Neuronal stem cell (in vitro differentiated cells): ENCODE results near the gene UBQLN1.
"Not testable (repeated sequence)": the region's sequence is repeated elsewhere in the genome, so short reads cannot be mapped to it uniquely, and the experiment has no call there.

Experiments
- DNase-seq: peaks from one replicate; pipeline ENCODE4 v3.0.0-alpha.2; 2013; ENCODE audit warnings: low spot score
- H2AFZ ChIP-seq: one replicate; pipeline ENCODE4 v1.6.1; 2013; ENCODE audit warnings: mild to moderate bottlenecking, low read length, inconsistent platforms
- H2AK5ac ChIP-seq: 2 replicates; pipeline ENCODE4 v1.6.1; 2013; ENCODE audit warnings: low read depth, mild to moderate bottlenecking, inconsistent platforms, low read length, moderate library complexity, mixed read lengths
- H2BK120ac ChIP-seq: 2 replicates; pipeline ENCODE4 v1.6.1; 2013; ENCODE audit warnings: low read depth, mild to moderate bottlenecking, inconsistent platforms, low read length, moderate library complexity, mixed read lengths
- H2BK12ac ChIP-seq: one replicate; pipeline ENCODE4 v1.6.1; 2013; ENCODE audit warnings: low read length, inconsistent platforms
- H2BK15ac ChIP-seq: 2 replicates; pipeline ENCODE4 v1.6.1; 2013; ENCODE audit warnings: mild to moderate bottlenecking, low read length, inconsistent platforms, mixed read lengths
- H2BK5ac ChIP-seq: one replicate; pipeline ENCODE4 v1.6.1; 2013; ENCODE audit warnings: inconsistent platforms, mild to moderate bottlenecking, low read length, moderate library complexity
- H3K14ac ChIP-seq: one replicate; pipeline ENCODE4 v1.6.1; 2013; ENCODE audit warnings: low read length, inconsistent platforms
- H3K18ac ChIP-seq: 2 replicates; pipeline ENCODE4 v1.6.1; 2013; ENCODE audit warnings: low read length, inconsistent platforms
- H3K23ac ChIP-seq: 2 replicates; pipeline ENCODE4 v1.6.1; 2013; ENCODE audit warnings: low read depth, mild to moderate bottlenecking, mixed read lengths, low read length, inconsistent platforms; ENCODE audit not compliant: poor library complexity
- H3K27ac ChIP-seq: replicated peaks from 3 replicates; pipeline ENCODE4 v1.5.1; 2013; ENCODE audit warnings: low read length, inconsistent platforms
- H3K27me3 ChIP-seq, 3 experiments: 2 replicates each; pipeline ENCODE4 v1.6.1; 2013; ENCODE audit warnings: low read length in 3 of 3, mild to moderate bottlenecking in 2 of 3, inconsistent platforms in 1 of 3, low read depth in 1 of 3, mixed read lengths in 1 of 3, moderate library complexity in 1 of 3; ENCODE audit not compliant: control insufficient read depth in 3 of 3, insufficient read depth in 3 of 3
- H3K36me3 ChIP-seq, 2 donors: replicated peaks in 1 of 2; 2 replicates each; pipeline ENCODE4 v1.6.1; 2013; ENCODE audit warnings: low read length in 2 of 2; ENCODE audit not compliant: control insufficient read depth in 2 of 2, insufficient read depth in 2 of 2
- H3K4ac ChIP-seq: 2 replicates; pipeline ENCODE4 v1.6.1; 2013; ENCODE audit warnings: inconsistent platforms, mild to moderate bottlenecking, low read length, moderate library complexity
- H3K4me1 ChIP-seq, 2 donors: 1 replicate in 1 of 2; 2 replicates in 1 of 2; pipeline ENCODE4 v1.6.1; 2013; ENCODE audit warnings: low read length in 2 of 2, low read depth in 1 of 2; ENCODE audit not compliant: control insufficient read depth in 2 of 2, insufficient read depth in 1 of 2
- H3K4me2 ChIP-seq: one replicate; pipeline ENCODE4 v1.6.1; 2013; ENCODE audit warnings: mild to moderate bottlenecking, low read length, inconsistent platforms; ENCODE audit not compliant: insufficient read depth, poor library complexity, severe bottlenecking
- H3K4me3 ChIP-seq, 2 donors: 2 replicates each; pipeline ENCODE4 v1.5.1; 2013; ENCODE audit warnings: low read length in 2 of 2, mild to moderate bottlenecking in 2 of 2, inconsistent platforms in 1 of 2, moderate library complexity in 1 of 2
- H3K79me1 ChIP-seq: one replicate; pipeline ENCODE4 v1.6.1; 2013; ENCODE audit warnings: low read depth, mild to moderate bottlenecking, inconsistent platforms, low read length, moderate library complexity
- H3K9ac ChIP-seq: one replicate; pipeline ENCODE4 v1.6.1; 2013; ENCODE audit warnings: mild to moderate bottlenecking, low read depth, low read length, inconsistent platforms; ENCODE audit not compliant: poor library complexity
- H3K9me3 ChIP-seq, 2 donors: replicated peaks in 1 of 2; 2 replicates each; pipeline versions ENCODE3 to v1.6.1; 2013; ENCODE audit warnings: low read length in 2 of 2, mild to moderate bottlenecking in 2 of 2, inconsistent platforms in 1 of 2, low read depth in 1 of 2, mixed read lengths in 1 of 2, moderate library complexity in 1 of 2; ENCODE audit not compliant: control insufficient read depth in 2 of 2, insufficient read depth in 1 of 2
- H4K8ac ChIP-seq: one replicate; pipeline ENCODE4 v1.6.1; 2013; ENCODE audit warnings: low read depth, mild to moderate bottlenecking, inconsistent platforms, low read length, moderate library complexity
- H4K91ac ChIP-seq: one replicate; pipeline ENCODE4 v1.6.1; 2013; ENCODE audit warnings: low read length, low read depth, mild to moderate bottlenecking, inconsistent platforms; ENCODE audit not compliant: poor library complexity
- WGBS, 2 donors: extraction: QIAGEN DNeasy Blood & Tissue Kit; methylation state at CpG; one replicate each; pipeline ENCODE4 v1.1.7; 2013; ENCODE audit warnings: missing lambda C conversion rate in 2 of 2, mixed read lengths in 1 of 2; ENCODE audit not compliant: insufficient read length in 2 of 2, insufficient replicate concordance in 1 of 2; ENCODE audit errors: extremely low coverage in 2 of 2; 5-methylcytosine and 5-hydroxymethylcytosine counted together

UBQLN1 gene

DNA sequence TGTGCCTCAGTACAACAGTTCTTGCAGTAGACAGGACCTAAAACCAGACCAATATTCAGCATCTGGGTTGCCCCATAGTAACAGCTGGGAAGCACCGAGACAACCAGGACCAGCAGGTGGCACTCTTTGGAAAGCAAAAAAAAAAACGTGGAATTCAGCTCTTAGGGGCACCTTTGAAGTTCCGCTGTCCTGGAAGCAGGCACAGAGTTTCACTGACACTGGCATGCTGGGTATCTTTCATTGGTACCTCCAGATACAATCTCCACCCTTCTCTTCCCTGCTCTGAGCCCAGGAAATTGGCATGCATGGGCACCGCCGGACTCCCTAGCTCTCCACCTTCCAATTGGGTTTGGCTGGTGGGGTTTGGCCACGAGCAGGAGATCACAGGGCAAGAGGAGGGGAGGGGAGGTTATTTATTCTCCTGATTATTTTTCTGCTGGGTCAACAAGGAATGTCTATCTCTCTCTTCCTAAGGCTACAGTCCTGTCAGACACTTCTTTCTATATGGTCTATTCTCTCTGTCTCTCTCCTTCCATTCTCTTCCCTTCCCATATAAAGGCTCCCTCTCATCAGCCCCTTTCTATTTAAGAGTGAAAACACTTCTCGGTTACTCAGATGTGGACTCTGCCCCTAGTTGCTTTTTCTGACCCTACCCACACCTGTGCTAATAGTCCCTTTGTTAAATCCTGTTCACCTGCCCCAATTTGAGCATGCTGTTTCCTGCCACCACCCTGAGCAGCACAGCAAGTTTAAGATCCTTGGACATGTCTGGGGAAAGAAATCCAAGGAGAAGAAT is 86.7 kb downstream of the UBQLN1 start:
- Histone ChIP-seq H3K36me3 (no peaks in the 10 kb centered on the region), H2AFZ (peak overlapping the region; percentile 25), H3K4me2 (peak overlapping the region; percentile 49), H3K4me1 (peaks cover 0 to 6% of the 10 kb centered on the region in 2 donors), H2BK5ac (no peak overlapping the region), H3K79me1 (no peaks in the 10 kb centered on the region), H3K4me3 (no peak overlapping the region), H2BK15ac (no peak overlapping the region), H2BK120ac (no peak overlapping the region), H3K23ac (no peak overlapping the region), H3K14ac (no peak overlapping the region), H3K9ac (no peak overlapping the region), H2AK5ac (no peak overlapping the region), H3K18ac (no peak overlapping the region), H3K27ac (no peak overlapping the region), H4K91ac (no peak overlapping the region), H3K27me3 (no peaks in the 10 kb centered on the region), H3K4ac (no peak overlapping the region), H3K9me3 (no peaks in the 10 kb centered on the region), H2BK12ac (no peak overlapping the region), H4K8ac (no peak overlapping the region)
- no CpG with 5 or more reads among the region's 7 CpGs for WGBS, 2 donors
- DNase-seq = peak; percentile 32

DNA sequence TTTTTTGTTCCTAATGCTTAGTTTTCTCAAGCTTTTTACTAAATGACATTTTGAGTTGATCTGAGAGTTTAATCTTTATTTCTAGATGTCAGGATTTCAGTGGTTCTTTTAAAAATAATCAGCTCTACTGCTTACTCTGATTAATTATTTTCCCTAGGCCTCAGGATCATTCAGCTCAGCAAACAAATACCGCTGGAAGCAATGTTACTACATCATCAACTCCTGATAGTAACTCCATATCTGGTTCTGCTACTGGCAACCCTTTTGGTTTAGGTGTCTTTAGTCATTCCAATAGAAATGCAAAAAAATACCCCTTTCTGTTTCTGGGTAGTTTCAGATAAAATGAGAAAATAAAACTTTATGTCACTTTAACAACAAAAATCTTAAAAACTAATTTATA is 90.5 kb downstream of the UBQLN1 start:
- no peak overlapping the region for H3K9ac ChIP-seq
- no peaks in the 10 kb centered on the region for H3K79me1 ChIP-seq
- no peak overlapping the region for H3K14ac ChIP-seq
- no CpG with 5 or more reads among the region's 1 CpG for WGBS, 2 donors
- no peak overlapping the region for H2BK120ac ChIP-seq
- H2AK5ac ChIP-seq = no peak overlapping the region
- H2AFZ ChIP-seq = no peak overlapping the region
- H3K4ac ChIP-seq = no peak overlapping the region
- H3K27me3 ChIP-seq = no peaks in the 10 kb centered on the region
- no peak for DNase-seq
- H2BK5ac ChIP-seq = no peak overlapping the region
- H2BK12ac ChIP-seq = no peak overlapping the region
- H4K91ac ChIP-seq = no peak overlapping the region
- H3K27ac ChIP-seq = no peak overlapping the region
- H3K36me3 ChIP-seq = no peaks in the 10 kb centered on the region
- H3K9me3 ChIP-seq = no peaks in the 10 kb centered on the region
- no peak overlapping the region for H3K23ac ChIP-seq
- no peak overlapping the region for H3K4me3 ChIP-seq
- peaks cover 0 to 2% of the 10 kb centered on the region in 2 donors for H3K4me1 ChIP-seq
- no peak overlapping the region for H3K18ac ChIP-seq
- H2BK15ac ChIP-seq = no peak overlapping the region
- H4K8ac ChIP-seq = no peak overlapping the region
- H3K4me2 ChIP-seq = no peak overlapping the region

DNA sequence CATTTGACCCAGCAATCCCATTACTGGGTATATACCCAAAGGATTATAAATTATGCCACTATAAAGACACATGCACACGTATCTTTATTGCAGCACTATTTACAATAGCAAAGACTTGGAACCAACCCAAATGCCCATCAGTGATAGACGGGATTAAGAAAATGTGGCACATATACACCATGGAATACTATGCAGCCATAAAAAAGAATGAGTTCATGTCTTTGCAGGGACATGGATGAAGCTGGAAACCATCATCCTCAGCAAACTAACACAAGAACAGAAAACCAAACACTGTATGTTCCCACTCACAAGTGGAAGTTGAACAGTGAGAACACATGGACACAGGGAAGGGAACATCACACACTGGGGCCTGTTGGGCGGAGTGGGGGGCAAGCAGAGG is 94.5 kb downstream of the UBQLN1 start:
- not testable (repeated sequence) for H3K4me2 ChIP-seq, H3K14ac ChIP-seq, H2BK120ac ChIP-seq, H4K8ac ChIP-seq, H2AFZ ChIP-seq, H3K4me1 ChIP-seq, H3K9me3 ChIP-seq, H3K4me3 ChIP-seq, H3K27ac ChIP-seq, DNase-seq, H3K4ac ChIP-seq, H2BK12ac ChIP-seq, H3K27me3 ChIP-seq, H3K18ac ChIP-seq, H3K36me3 ChIP-seq, H4K91ac ChIP-seq, H2BK15ac ChIP-seq, H3K23ac ChIP-seq, H3K9ac ChIP-seq, H2AK5ac ChIP-seq, H3K79me1 ChIP-seq, H2BK5ac ChIP-seq
- no CpG with 5 or more reads among the region's 3 CpGs for WGBS, 2 donors
